ENCODE data around the gene MAPK7. TPM values are rescaled to one million over a fixed set of nuclear protein-coding genes. Genes with fewer than 3 reads are reported as not detected.

Gene MAPK7
- total RNA-seq, 4 donors from 2014 or later: 7.3 to 12.5 (median 10.4) TPM

DNA sequence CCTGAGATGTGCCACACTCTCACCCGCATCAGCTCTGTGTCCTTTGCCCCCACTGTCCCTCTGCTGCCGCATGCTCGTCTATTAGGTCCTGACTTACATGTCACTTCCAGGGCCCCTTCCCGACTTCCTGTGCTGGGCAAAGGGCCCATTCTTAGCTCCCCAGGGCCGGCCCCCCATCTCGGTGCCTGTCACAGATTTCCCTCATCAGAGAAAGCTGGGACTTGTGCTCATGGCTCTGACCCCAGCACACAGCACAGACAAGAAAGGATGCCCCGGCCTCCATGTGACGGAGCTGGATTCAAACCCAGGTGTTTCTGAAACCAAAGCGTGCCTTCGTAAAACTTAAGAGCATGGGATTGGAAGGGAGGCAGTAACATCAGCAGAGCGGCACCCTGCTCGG lies 5.9 kb upstream of the MAPK7 start:
- in situ Hi-C loops (cut with MboI; ENCODE audit: low sequenced_read_pairs in 4 of 4): loop anchor here (25.0 kb wide), 2 partner anchors 265 to 390 kb away; partner anchors contain the start of gene ALDH3A2 (in 1 of the 4)
- TF ChIP-seq, protein P1, sequence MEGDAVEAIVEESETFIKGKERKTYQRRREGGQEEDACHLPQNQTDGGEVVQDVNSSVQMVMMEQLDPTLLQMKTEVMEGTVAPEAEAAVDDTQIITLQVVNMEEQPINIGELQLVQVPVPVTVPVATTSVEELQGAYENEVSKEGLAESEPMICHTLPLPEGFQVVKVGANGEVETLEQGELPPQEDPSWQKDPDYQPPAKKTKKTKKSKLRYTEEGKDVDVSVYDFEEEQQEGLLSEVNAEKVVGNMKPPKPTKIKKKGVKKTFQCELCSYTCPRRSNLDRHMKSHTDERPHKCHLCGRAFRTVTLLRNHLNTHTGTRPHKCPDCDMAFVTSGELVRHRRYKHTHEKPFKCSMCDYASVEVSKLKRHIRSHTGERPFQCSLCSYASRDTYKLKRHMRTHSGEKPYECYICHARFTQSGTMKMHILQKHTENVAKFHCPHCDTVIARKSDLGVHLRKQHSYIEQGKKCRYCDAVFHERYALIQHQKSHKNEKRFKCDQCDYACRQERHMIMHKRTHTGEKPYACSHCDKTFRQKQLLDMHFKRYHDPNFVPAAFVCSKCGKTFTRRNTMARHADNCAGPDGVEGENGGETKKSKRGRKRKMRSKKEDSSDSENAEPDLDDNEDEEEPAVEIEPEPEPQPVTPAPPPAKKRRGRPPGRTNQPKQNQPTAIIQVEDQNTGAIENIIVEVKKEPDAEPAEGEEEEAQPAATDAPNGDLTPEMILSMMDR (IDR thresholded peaks at IDR 0.05 in 4 of 5, conservative IDR thresholded peaks at IDR 0.05 in 1 of 5): no peak
- no peak for TF ChIP-seq POLR2A (IDR thresholded peaks at IDR 0.05)
- H3K27ac ChIP-seq: no peak overlapping the region
- DNase-seq (no peak), ATAC-seq (no peak)
- H3K9me3 ChIP-seq: no peaks in the 10 kb centered on the region
- H3K4me1 ChIP-seq: peaks cover 7 to 8% of the 10 kb centered on the region in 2 donors
- no peak overlapping the region for H3K4me3 ChIP-seq
- intact Hi-C loops (cut with DNase I; ENCODE audit: low total_unique reads): loop anchor here (10.0 kb wide), 1 partner anchor 162 kb away; the partner anchor contains the start of gene SLC47A1
- no peaks in the 10 kb centered on the region for H3K36me3 ChIP-seq
- no peaks in the 10 kb centered on the region for H3K27me3 ChIP-seq

DNA sequence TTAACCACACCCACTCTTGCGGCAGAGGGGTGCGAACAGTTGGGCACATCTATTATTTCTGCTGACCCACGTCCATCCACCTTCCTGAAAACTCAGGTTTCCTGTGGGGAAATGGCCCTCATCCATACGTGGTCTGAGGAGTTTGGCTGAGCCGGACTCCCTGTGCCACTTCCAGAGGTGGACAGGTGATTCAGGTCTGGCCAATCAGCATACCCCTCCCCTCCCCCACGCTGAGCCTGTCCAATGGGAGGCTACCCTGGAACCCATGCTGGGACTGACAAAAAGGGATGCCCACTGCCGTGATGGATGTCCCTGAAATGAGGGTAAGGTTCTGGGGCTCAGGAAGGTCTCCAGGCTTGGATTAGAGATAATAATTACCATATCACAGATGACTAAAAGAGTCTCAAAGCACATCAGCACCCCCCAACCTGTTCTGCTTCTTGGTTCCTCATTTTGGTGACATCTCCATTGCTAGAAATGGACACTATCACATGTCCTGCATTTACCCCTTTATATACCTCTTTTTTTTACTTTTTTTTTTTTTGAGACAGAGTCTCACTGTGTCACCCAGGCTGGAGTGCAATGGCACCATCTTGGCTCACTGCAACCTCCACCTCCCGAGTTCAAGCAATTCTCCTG lies 5.3 kb upstream of the MAPK7 start:
- H3K36me3 ChIP-seq: no peaks in the 10 kb centered on the region
- no peak overlapping the region for H3K27ac ChIP-seq
- peaks cover 7 to 8% of the 10 kb centered on the region in 2 donors for H3K4me1 ChIP-seq
- no peak overlapping the region for H3K4me3 ChIP-seq
- H3K9me3 ChIP-seq: no peaks in the 10 kb centered on the region
- no peak for DNase-seq
- TF ChIP-seq, protein P1 (IDR thresholded peaks at IDR 0.05 in 4 of 5, conservative IDR thresholded peaks at IDR 0.05 in 1 of 5): no peak
- TF ChIP-seq POLR2A (IDR thresholded peaks at IDR 0.05): no peak
- in situ Hi-C loops (cut with MboI; ENCODE audit: low sequenced_read_pairs in 4 of 4) (loop anchor here (25.0 kb wide), 2 partner anchors 264 to 389 kb away; partner anchors contain the start of gene ALDH3A2 (in 1 of the 4)), intact Hi-C loops (cut with DNase I; ENCODE audit: low total_unique reads) (loop anchor here (10.0 kb wide), 1 partner anchor 162 kb away; the partner anchor contains the start of gene SLC47A1)
- no peaks in the 10 kb centered on the region for H3K27me3 ChIP-seq
- ATAC-seq: no peak

DNA sequence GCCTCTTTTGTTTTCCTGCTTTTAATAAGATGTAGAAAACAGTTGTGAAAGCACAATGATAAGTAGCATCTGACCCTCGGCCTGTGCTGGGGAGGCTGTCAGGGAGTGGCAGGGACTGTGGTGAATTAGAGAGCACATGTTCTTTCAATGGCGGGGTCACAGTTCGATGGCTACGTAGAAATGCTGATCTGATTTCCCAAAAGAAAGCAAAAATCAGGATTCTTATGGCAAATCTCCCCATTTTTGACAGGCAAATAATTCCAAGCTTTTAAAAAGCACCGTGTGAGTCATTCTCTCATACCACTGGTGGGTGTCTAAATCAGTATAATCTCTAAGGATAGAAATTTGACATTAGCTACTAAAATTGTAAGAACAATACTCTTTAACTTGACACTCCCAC lies 4.2 kb upstream of the MAPK7 start:
- no peak overlapping the region for H3K4me3 ChIP-seq
- DNase-seq (no peak), ATAC-seq (no peak)
- TF ChIP-seq, protein P1 (IDR thresholded peaks at IDR 0.05 in 4 of 5, conservative IDR thresholded peaks at IDR 0.05 in 1 of 5): no peak
- TF ChIP-seq POLR2A (IDR thresholded peaks at IDR 0.05): no peak
- no peak overlapping the region for H3K27ac ChIP-seq
- H3K27me3 ChIP-seq: no peaks in the 10 kb centered on the region
- no peaks in the 10 kb centered on the region for H3K36me3 ChIP-seq
- H3K9me3 ChIP-seq: no peaks in the 10 kb centered on the region
- peaks cover 7 to 14% of the 10 kb centered on the region in 2 donors for H3K4me1 ChIP-seq
- in situ Hi-C loops (cut with MboI; ENCODE audit: low sequenced_read_pairs in 4 of 4) (loop anchor here (25.0 kb wide), 2 partner anchors 263 to 388 kb away; partner anchors contain the start of gene ALDH3A2 (in 1 of the 4)), intact Hi-C loops (cut with DNase I; ENCODE audit: low total_unique reads) (loop anchor here (10.0 kb wide), 1 partner anchor 161 kb away; the partner anchor contains the start of gene SLC47A1)

DNA sequence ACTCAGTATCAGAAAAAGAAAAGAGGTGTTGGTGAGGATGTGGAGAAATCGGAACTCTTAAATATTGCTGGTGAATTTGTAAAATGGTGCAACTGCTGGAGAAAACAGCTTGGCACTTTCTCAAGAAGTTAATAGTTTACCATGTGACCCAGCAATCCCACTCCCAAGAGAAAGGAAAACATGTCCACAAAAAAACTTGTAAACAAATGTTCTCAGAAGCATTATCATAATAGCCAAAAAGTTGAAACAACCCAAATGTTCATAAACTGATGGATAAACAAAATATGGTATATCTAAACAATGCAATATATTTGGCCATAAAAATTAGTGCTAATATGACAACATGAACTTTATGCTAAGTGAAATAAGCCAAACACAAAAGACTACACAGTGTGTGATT lies 2.6 kb upstream of the MAPK7 start:
- no peak overlapping the region for H3K27ac ChIP-seq
- H3K36me3 ChIP-seq: peaks cover 0 to 11% of the 10 kb centered on the region in 2 donors
- intact Hi-C loops (cut with DNase I; ENCODE audit: low total_unique reads): loop anchor here (2.0 to 10.0 kb wide), 5 partner anchors 27 to 272 kb away; partner anchors contain the start of genes ALDH3A2 and SLC47A1
- ATAC-seq (no peak), DNase-seq (no peak)
- H3K27me3 ChIP-seq: no peaks in the 10 kb centered on the region
- H3K4me1 ChIP-seq: peaks cover 7 to 16% of the 10 kb centered on the region in 2 donors
- TF ChIP-seq POLR2A (IDR thresholded peaks at IDR 0.05): no peak
- TF ChIP-seq, protein P1 (IDR thresholded peaks at IDR 0.05 in 4 of 5, conservative IDR thresholded peaks at IDR 0.05 in 1 of 5): no peak
- no peaks in the 10 kb centered on the region for H3K9me3 ChIP-seq
- in situ Hi-C loops (cut with MboI; ENCODE audit: low sequenced_read_pairs in 4 of 4): no loop called here
- H3K4me3 ChIP-seq: no peak overlapping the region

Measured in gastrocnemius medialis (tissue), 4 donors.